IMR-90 (cell line): ENCODE data around the gene MAS1. TPM values are rescaled to one million over a fixed set of nuclear protein-coding genes. Genes with fewer than 3 reads are reported as not detected.

Experiments
- ATAC-seq: fragments of 200-7000 bp; cut with Tn5 transposase; 2 replicates; pipeline ENCODE4 v1.9.1; 2020; ENCODE audit warnings: low read depth, mild to moderate bottlenecking, moderate library complexity
- BruUV-seq: library from RNA; stranded (reverse); fragments of 400-500 nt; replicated peaks from 2 replicates; lab custom pipeline; 2021; lab: Mats Ljungman, UMichigan
- CTCF ChIA-PET: fragments of 300-600 bp; formaldehyde crosslinking; extraction: SDS; loops from one replicate; lab custom pipeline; 2021; ENCODE audit warnings: antibody characterized with exemption; lab: Yijun Ruan, JAX
- POLR2A ChIA-PET: fragments of 300-600 bp; sonication (Branson Sonifier 250); formaldehyde crosslinking; loops from one replicate; lab custom pipeline; 2022; ENCODE audit warnings: antibody characterized with exemption; ENCODE audit not compliant: unreplicated experiment; lab: Charles Lee
- DNase-seq: peaks from one replicate; pipeline ENCODE4 v3.0.0; 2013
- H2AFZ ChIP-seq: replicated peaks from 2 replicates; pipeline ENCODE3; 2013; ENCODE audit warnings: low read length, mild to moderate bottlenecking; ENCODE audit not compliant: poor library complexity
- H2AK5ac ChIP-seq: 2 replicates; pipeline ENCODE4 v1.6.1; 2013; ENCODE audit warnings: low read depth, low read length, inconsistent platforms
- H2AK9ac ChIP-seq: replicated peaks from 2 replicates; pipeline ENCODE3; 2013; ENCODE audit warnings: mild to moderate bottlenecking, low read depth, low read length, moderate library complexity; ENCODE audit not compliant: poor library complexity
- H2BK120ac ChIP-seq: 2 replicates; pipeline ENCODE4 v1.6.1; 2013; ENCODE audit warnings: low read depth, low read length, inconsistent platforms
- H2BK15ac ChIP-seq: 3 replicates; pipeline ENCODE4 v1.6.1; 2013; ENCODE audit warnings: low read depth, low read length, inconsistent platforms
- H2BK20ac ChIP-seq: 2 replicates; pipeline ENCODE4 v1.6.1; 2013; ENCODE audit warnings: low read depth, mild to moderate bottlenecking, inconsistent platforms, low read length, moderate library complexity
- H2BK5ac ChIP-seq: 2 replicates; pipeline ENCODE4 v1.6.1; 2013; ENCODE audit warnings: mild to moderate bottlenecking, low read depth, low read length, inconsistent platforms; ENCODE audit not compliant: poor library complexity, severe bottlenecking
- H3K14ac ChIP-seq: replicated peaks from 2 replicates; pipeline ENCODE4 v1.6.1; 2013; ENCODE audit warnings: low read depth, low read length, inconsistent platforms
- H3K18ac ChIP-seq: 2 replicates; pipeline ENCODE4 v1.6.1; 2013; ENCODE audit warnings: low read depth, low read length, control low read depth
- H3K23ac ChIP-seq: 2 replicates; pipeline ENCODE4 v1.6.1; 2013; ENCODE audit warnings: low read depth, low read length, inconsistent platforms
- H3K27ac ChIP-seq: 2 replicates; pipeline ENCODE4 v1.5.1; 2013; ENCODE audit warnings: mild to moderate bottlenecking, control low read depth, low read length; ENCODE audit not compliant: insufficient read depth
- H3K27me3 ChIP-seq: 2 replicates; pipeline ENCODE4 v1.6.1; 2013; ENCODE audit warnings: low read length; ENCODE audit not compliant: control insufficient read depth, insufficient read depth
- H3K36me3 ChIP-seq: 2 replicates; pipeline ENCODE4 v1.6.1; 2013; ENCODE audit warnings: low read length, mixed read lengths; ENCODE audit not compliant: control insufficient read depth, insufficient read depth
- H3K4ac ChIP-seq: 2 replicates; pipeline ENCODE4 v1.6.1; 2013; ENCODE audit warnings: low read depth, low read length, inconsistent platforms
- H3K4me1 ChIP-seq: 2 replicates; pipeline ENCODE4 v1.6.1; 2013; ENCODE audit warnings: low read length, mixed read lengths; ENCODE audit not compliant: control insufficient read depth, insufficient read depth
- H3K4me2 ChIP-seq: 2 replicates; pipeline ENCODE4 v1.6.1; 2013; ENCODE audit warnings: low read depth, mild to moderate bottlenecking, control low read depth, low read length, moderate library complexity
- H3K4me3 ChIP-seq: 2 replicates; pipeline ENCODE4 v1.5.1; 2013; ENCODE audit warnings: low read depth, mild to moderate bottlenecking, control low read depth, low read length, moderate library complexity; ENCODE audit not compliant: insufficient read depth
- H3K56ac ChIP-seq: 2 replicates; pipeline ENCODE4 v1.6.1; 2013; ENCODE audit warnings: low read length, inconsistent platforms; ENCODE audit not compliant: insufficient read depth; ENCODE audit errors: extremely low read depth
- H3K79me1 ChIP-seq, 2 experiments: 2 replicates each; pipeline ENCODE4 v1.6.1; 2013; ENCODE audit warnings: low read length in 2 of 2, inconsistent platforms in 1 of 2, low read depth in 1 of 2
- H3K9ac ChIP-seq: 2 replicates; pipeline ENCODE4 v1.6.1; 2013; ENCODE audit warnings: low read depth, low read length, control low read depth
- H3K9me1 ChIP-seq: 2 replicates; pipeline ENCODE4 v1.6.1; 2013; ENCODE audit warnings: low read length, inconsistent platforms; ENCODE audit not compliant: insufficient read depth
- H3K9me3 ChIP-seq: 2 replicates; pipeline ENCODE4 v1.6.1; 2013; ENCODE audit warnings: low read length; ENCODE audit not compliant: control insufficient read depth, insufficient read depth
- H4K20me1 ChIP-seq: 2 replicates; pipeline ENCODE4 v1.6.1; 2013; ENCODE audit warnings: low read length, inconsistent platforms; ENCODE audit not compliant: insufficient read depth
- H4K5ac ChIP-seq: 2 replicates; pipeline ENCODE4 v1.6.1; 2013; ENCODE audit warnings: mild to moderate bottlenecking, low read depth, low read length, control low read depth
- H4K8ac ChIP-seq, 2 experiments: 2 replicates each; pipeline ENCODE4 v1.6.1; 2013; ENCODE audit warnings: low read depth in 2 of 2, low read length in 2 of 2, control low read depth in 1 of 2, inconsistent platforms in 1 of 2
- H4K91ac ChIP-seq: 2 replicates; pipeline ENCODE4 v1.6.1; 2013; ENCODE audit warnings: low read depth, low read length, inconsistent platforms; ENCODE audit not compliant: insufficient read depth
- BHLHE40 ChIP-seq: fragments of 150-350 bp; IDR thresholded peaks from 2 replicates; pipeline ENCODE4 v1.6.1; 2016; ENCODE audit warnings: mild to moderate bottlenecking, low read depth, low read length
- CHD1 ChIP-seq: IDR thresholded peaks from 2 replicates; pipeline ENCODE4 v1.6.1; 2012; ENCODE audit warnings: low read depth, low read length, improper control_type of control experiment
- CTCF ChIP-seq: conservative IDR thresholded peaks from 2 replicates; pipeline ENCODE4 v1.5.1; 2012; ENCODE audit warnings: mild to moderate bottlenecking, low read depth, low read length, improper control_type of control experiment
- ELK1 ChIP-seq: fragments of 150-350 bp; IDR thresholded peaks from 2 replicates; pipeline ENCODE4 v1.6.1; 2016; ENCODE audit warnings: low read depth, mild to moderate bottlenecking, low read length, moderate library complexity, borderline replicate concordance
- FOS ChIP-seq: fragments of 150-350 bp; IDR thresholded peaks from 2 replicates; pipeline ENCODE4 v1.6.1; 2016; ENCODE audit warnings: low read depth, low read length
- MAFK ChIP-seq: IDR thresholded peaks from 2 replicates; pipeline ENCODE4 v1.6.1; 2012; ENCODE audit warnings: low read depth, low read length, improper control_type of control experiment
- MAZ ChIP-seq: IDR thresholded peaks from 2 replicates; pipeline ENCODE4 v1.6.1; 2012; ENCODE audit warnings: low read depth, mild to moderate bottlenecking, low read length, improper control_type of control experiment, moderate library complexity, borderline replicate concordance
- MXI1 ChIP-seq: IDR thresholded peaks from 2 replicates; pipeline ENCODE4 v1.6.1; 2012; ENCODE audit warnings: low read depth, mild to moderate bottlenecking, low read length, moderate library complexity, borderline replicate concordance
- POLR2A ChIP-seq: IDR thresholded peaks from 2 replicates; pipeline ENCODE4 v1.6.1; 2012; ENCODE audit warnings: mild to moderate bottlenecking, low read depth, low read length
- RCOR1 ChIP-seq: IDR thresholded peaks from 2 replicates; pipeline ENCODE4 v1.6.1; 2012; ENCODE audit warnings: mild to moderate bottlenecking, low read length, improper control_type of control experiment; ENCODE audit not compliant: insufficient replicate concordance
- RFX5 ChIP-seq: IDR thresholded peaks from 2 replicates; pipeline ENCODE4 v1.8.0; 2012; ENCODE audit warnings: low read depth, mild to moderate bottlenecking, low read length, moderate library complexity
- SMC3 ChIP-seq: fragments of 150-350 bp; IDR thresholded peaks from 2 replicates; pipeline ENCODE4 v1.6.1; 2016; ENCODE audit warnings: low read depth, mild to moderate bottlenecking, antibody characterized with exemption, low read length, moderate library complexity
- WGBS, 2 experiments: methylation state at CpG; one replicate each; pipeline versions ENCODE4 v1.1.5 to v1.1.7; 2013; ENCODE audit warnings: missing lambda C conversion rate in 2 of 2; ENCODE audit not compliant: insufficient read length in 1 of 2; ENCODE audit errors: extremely low coverage in 2 of 2; 5-methylcytosine and 5-hydroxymethylcytosine counted together
- dilution Hi-C: fragments of 300-500 bp; cut with HindIII; formaldehyde crosslinking; loops from one replicate; pipeline ENCODE4 v1.14.3; 2018; ENCODE audit warnings: low sequenced_read_pairs; ENCODE audit not compliant: unreplicated experiment
- in situ Hi-C: fragments of 300-500 bp; cut with MboI; formaldehyde crosslinking; loops from 3 replicates; pipeline ENCODE4 v1.14.3; 2019; ENCODE audit warnings: low sequenced_read_pairs, inconsistent platforms, mixed read lengths
- intact Hi-C: fragments of 100-400 bp; cut with micrococcal nuclease; formaldehyde crosslinking; loops from 2 replicates; pipeline ENCODE4 v1.10.0; 2022
- polyA plus RNA-seq, 3 experiments: library from polyadenylated mRNA; depleted of rRNA; stranded (reverse); fragments of >200 nt; gene quantifications; 2 replicates each; pipeline ENCODE4 v1.2.3, GENCODE V29; 2012; ENCODE audit warnings: low replicate concordance in 1 of 3
- total RNA-seq: library from RNA; depleted of rRNA; stranded (reverse); fragments of >200 nt; gene quantifications from 2 replicates; pipeline ENCODE4 v1.2.3, GENCODE V29; 2012

MAS1 gene
- total and polyA plus RNA-seq, 2 of the 4 experiments (the other 2 are of a cell fraction) = under 0.01 TPM; not detected in 1

GRCh38 chr6:159898519-159898918, 7.7 kb downstream of the MAS1 start:
- Histone ChIP-seq H3K9me3 (no peaks in the 10 kb centered on the region), H3K27ac (no peak overlapping the region), H2BK5ac (no peak overlapping the region), H2AK9ac (no peak overlapping the region), H3K18ac (no peak overlapping the region; the same call in 1 of the 2 replicates), H3K4ac (peak overlapping the region; percentile 56; the same call in 1 of the 2 replicates), H3K4me2 (no peak overlapping the region), H4K5ac (no peak overlapping the region; the same call in 1 of the 2 replicates), H2AFZ (no peak overlapping the region), H4K20me1 (no peaks in the 10 kb centered on the region; the same call in 1 of the 2 replicates), H3K56ac (no peak overlapping the region), H2BK15ac (peak overlapping the region; percentile 75; the same call in 2 of the 3 replicates), H4K8ac (no peak overlapping the region), H3K79me1 (no peaks in the 10 kb centered on the region), H3K27me3 (peaks cover 11% of the 10 kb centered on the region), H3K4me1 (peaks cover 8% of the 10 kb centered on the region), H4K91ac (peak overlapping the region; percentile 31), H2BK120ac (peak overlapping the region; percentile 52), H3K4me3 (no peak overlapping the region), H2AK5ac (peak overlapping the region; percentile 90; the same call in 1 of the 2 replicates), H2BK20ac (no peak overlapping the region), H3K14ac (no peak overlapping the region; the same call in 1 of the 2 replicates), H3K9ac (no peak overlapping the region), H3K9me1 (peaks cover 6% of the 10 kb centered on the region), H3K36me3 (no peaks in the 10 kb centered on the region), H3K23ac (no peak overlapping the region)
- DNase-seq = no peak
- TF ChIP-seq MAFK (no peak), RFX5 (no peak), RCOR1 (no peak), POLR2A (no peak), CHD1 (no peak), BHLHE40 (no peak), FOS (no peak), CTCF (no peak), SMC3 (no peak), MAZ (no peak), MXI1 (no peak), ELK1 (no peak)
- POLR2A ChIA-PET = no interaction called here
- 100% methylated on average over 1 of the region's 1 CpG; no CpG with 5 or more reads in 1 of the 2 experiments for WGBS, 2 experiments
- dilution Hi-C loops (no loop called here), in situ Hi-C loops (no loop called here), intact Hi-C loops (no loop called here)
- no peak for ATAC-seq
- BruUV-seq = no TSS peak
- CTCF ChIA-PET = no interaction called here
